Right atrium auricular region (tissue), 2 donors: ENCODE measurements around the gene TSPAN18. TPM values are rescaled to one million over a fixed set of nuclear protein-coding genes. Genes with fewer than 3 reads are reported as not detected.

Experiments used
- DNase-seq: peaks from one replicate; pipeline ENCODE4 v3.0.0-alpha.2; 2019; ENCODE audit warnings: low spot score
- H3K27ac ChIP-seq, 2 donors: fragments of 200-600 bp; sonication (generic); 1 replicate in 1 of 2; 2 replicates in 1 of 2; pipeline ENCODE4 v1.5.1; 2016 to 2019
- H3K27me3 ChIP-seq, 2 donors: fragments of 200-600 bp; sonication (generic); one replicate each; pipeline versions ENCODE4 v1.5.1 to v1.6.0; 2017 to 2019
- H3K36me3 ChIP-seq: fragments of 200-600 bp; sonication (generic); one replicate; pipeline ENCODE4 v1.5.1; 2016
- H3K4me1 ChIP-seq, 2 donors: fragments of 200-600 bp; sonication (generic); one replicate each; pipeline versions ENCODE4 v1.5.1 to v1.6.0; 2017 to 2019
- H3K4me3 ChIP-seq, 2 donors: fragments of 200-600 bp; sonication (generic); 1 replicate in 1 of 2; 2 replicates in 1 of 2; pipeline ENCODE4 v1.5.1; 2017 to 2019; ENCODE audit warnings: mild to moderate bottlenecking in 1 of 2, moderate library complexity in 1 of 2
- H3K9me3 ChIP-seq, 2 donors: fragments of 200-600 bp; sonication (generic); one replicate each; pipeline ENCODE4 v1.5.1; 2019
- CTCF ChIP-seq, 2 donors: fragments of 200-600 bp; sonication (generic); IDR thresholded peaks; one replicate each; pipeline ENCODE4 v1.5.1; 2019; ENCODE audit warnings: antibody characterized with exemption in 2 of 2
- total RNA-seq, 2 donors: library from RNA; depleted of rRNA; stranded (reverse); fragments of >200 nt; gene quantifications; one replicate each; pipeline ENCODE4 v1.1.0, GENCODE V29; 2016

Gene TSPAN18
- total RNA-seq, 2 donors from 2014 or later = 76.3 to 79.3 TPM

- TF ChIP-seq CTCF (IDR thresholded peaks at IDR 0.05) = no peak
- Histone ChIP-seq H3K36me3 (no peaks in the 10 kb centered on the region), H3K27me3 (no peaks in the 10 kb centered on the region), H3K27ac (no peak overlapping the region), H3K4me3 (no peak overlapping the region), H3K4me1 (no peaks in the 10 kb centered on the region), H3K9me3 (peaks cover 0 to 4% of the 10 kb centered on the region in 2 donors)
- no peak for DNase-seq
These were observed 37.5 kb upstream of the TSPAN18 start for GRCh38 chr11:44689265-44689664.

GRCh38 chr11:44690651-44691050 is 36.1 kb upstream of the TSPAN18 start:
- Histone ChIP-seq H3K27me3 (no peaks in the 10 kb centered on the region), H3K4me3 (no peak overlapping the region), H3K9me3 (peaks cover 0 to 4% of the 10 kb centered on the region in 2 donors), H3K4me1 (no peaks in the 10 kb centered on the region), H3K27ac (no peak overlapping the region), H3K36me3 (no peaks in the 10 kb centered on the region)
- no peak for TF ChIP-seq CTCF (IDR thresholded peaks at IDR 0.05)
- no peak for DNase-seq

GRCh38 chr11:44692460-44692859 is 34.3 kb upstream of the TSPAN18 start:
- no peak for DNase-seq
- no peak for TF ChIP-seq CTCF (IDR thresholded peaks at IDR 0.05)
- no peak overlapping the region for H3K27ac ChIP-seq
- no peaks in the 10 kb centered on the region for H3K27me3 ChIP-seq
- H3K4me3 ChIP-seq = no peak overlapping the region
- H3K9me3 ChIP-seq = peaks cover 0 to 4% of the 10 kb centered on the region in 2 donors
- no peaks in the 10 kb centered on the region for H3K36me3 ChIP-seq
- H3K4me1 ChIP-seq = no peaks in the 10 kb centered on the region

GRCh38 chr11:44693654-44694119 is 33.1 kb upstream of the TSPAN18 start:
- no peak overlapping the region for H3K4me3 ChIP-seq
- peaks cover 0 to 4% of the 10 kb centered on the region in 2 donors for H3K9me3 ChIP-seq
- DNase-seq = no peak
- H3K27ac ChIP-seq = no peak overlapping the region
- no peak for TF ChIP-seq CTCF (IDR thresholded peaks at IDR 0.05)
- peaks cover 0 to 2% of the 10 kb centered on the region in 2 donors for H3K4me1 ChIP-seq
- no peaks in the 10 kb centered on the region for H3K27me3 ChIP-seq
- H3K36me3 ChIP-seq = no peaks in the 10 kb centered on the region

GRCh38 chr11:44694443-44694842 is 32.3 kb upstream of the TSPAN18 start:
- DNase-seq = no peak
- Histone ChIP-seq H3K4me3 (no peak overlapping the region), H3K36me3 (no peaks in the 10 kb centered on the region), H3K9me3 (no peaks in the 10 kb centered on the region), H3K27ac (no peak overlapping the region), H3K27me3 (no peaks in the 10 kb centered on the region), H3K4me1 (peaks cover 0 to 10% of the 10 kb centered on the region in 2 donors)
- TF ChIP-seq CTCF (IDR thresholded peaks at IDR 0.05) = no peak

- no peak overlapping the region for H3K27ac ChIP-seq
- no peak overlapping the region for H3K4me3 ChIP-seq
- H3K36me3 ChIP-seq = no peaks in the 10 kb centered on the region
- no peaks in the 10 kb centered on the region for H3K27me3 ChIP-seq
- no peak for DNase-seq
- no peaks in the 10 kb centered on the region for H3K9me3 ChIP-seq
- H3K4me1 ChIP-seq = peaks cover 0 to 18% of the 10 kb centered on the region in 2 donors
- no peak for TF ChIP-seq CTCF (IDR thresholded peaks at IDR 0.05)
These were observed 31.5 kb upstream of the TSPAN18 start for GRCh38 chr11:44695169-44695833.
